Measurements from ENCODE around the gene ALCAM. TPM values are rescaled to one million over a fixed set of nuclear protein-coding genes. Genes with fewer than 3 reads are reported as not detected.

ALCAM gene
- total and polyA plus RNA-seq, 2 of the 8 experiments (the other 6 are each of a cell fraction or from before 2014, with no cell fraction given) = 10.8 to 33.0 TPM

DNA sequence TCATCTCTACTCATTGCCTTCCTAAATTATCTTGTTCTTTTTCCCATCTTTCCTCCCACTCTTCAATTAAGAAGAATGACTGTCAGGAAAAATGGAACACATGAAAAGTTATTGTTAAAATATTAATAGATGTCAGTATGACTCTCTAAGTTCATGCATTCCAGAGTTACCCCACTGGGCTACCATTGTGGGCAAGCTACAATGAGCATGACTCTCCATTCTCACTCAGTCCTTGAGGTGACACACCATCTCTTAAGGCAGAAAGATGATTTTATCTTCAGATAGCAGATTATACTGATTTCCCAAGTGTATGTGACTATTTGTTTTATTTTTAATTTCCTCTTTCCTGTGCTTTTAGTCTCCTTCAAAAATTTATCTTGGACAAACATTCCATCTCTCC is 144.3 kb downstream of the ALCAM start:
- no peak overlapping the region for H4K5ac ChIP-seq (ENCODE audit: insufficient read length, low read depth, low read length)
- FAIRE-seq (no peak), DNase-seq (ENCODE audit: low read depth in 1 of 2, low spot score in 2 of 2) (no peak)
- H2BK15ac ChIP-seq (ENCODE audit: low read length) = no peak overlapping the region
- H3K79me1 ChIP-seq (ENCODE audit: low read depth, low read length) = no peaks in the 10 kb centered on the region
- H3K14ac ChIP-seq (ENCODE audit: insufficient read length) = no peak overlapping the region
- H3K9me3 ChIP-seq (ENCODE audit: insufficient read depth in 2 of 2, low read depth in 1 of 2, low read length in 1 of 2) = no peaks in the 10 kb centered on the region
- H3K27me3 ChIP-seq (replicated peaks in 1 of 4; ENCODE audit: control insufficient read depth in 3 of 4, extremely low read depth in 1 of 4, insufficient read depth in 3 of 4, low read length in 3 of 4) = no peaks in the 10 kb centered on the region
- no peak overlapping the region for H2AK5ac ChIP-seq (ENCODE audit: low read depth, low read length)
- H3K9ac ChIP-seq (replicated peaks in 1 of 4; ENCODE audit: extremely low read depth in 1 of 4, low read depth in 3 of 4, low read length in 3 of 4) = no peak overlapping the region
- peaks cover 0 to 4% (median 0%) of the 10 kb centered on the region in 4 experiments; a peak in 1 of 7 replicates for H3K4me1 ChIP-seq (replicated peaks in 1 of 4; ENCODE audit: control insufficient read depth in 3 of 4, insufficient read depth in 4 of 4, low read length in 3 of 4)
- H3K79me2 ChIP-seq (ENCODE audit: control insufficient read depth in 1 of 2, insufficient read depth in 2 of 2, low read length in 2 of 2) = peaks cover 0 to 17% of the 10 kb centered on the region in 2 experiments; a peak in 1 of 4 replicates
- no peak overlapping the region for H4K91ac ChIP-seq (replicated peaks; ENCODE audit: insufficient read length, low read length)
- no peak overlapping the region for H2BK20ac ChIP-seq (ENCODE audit: low read length)
- H3K4ac ChIP-seq (replicated peaks; ENCODE audit: insufficient read length, low read depth, low read length) = no peak overlapping the region
- H2BK5ac ChIP-seq (ENCODE audit: low read depth, low read length) = no peak overlapping the region
- ChIA-PET CTCF (ENCODE audit: partially characterized antibody) (interaction anchor here (0.8 to 1.4 kb wide), 4 partner anchors 8 to 46 kb away, joined by 3 to 5 read pairs (median 3); no protein-coding TSS in a partner anchor), POLR2A (ENCODE audit: partially characterized antibody) (no interaction called here)
- H3K18ac ChIP-seq (ENCODE audit: extremely low read depth, low read length) = no peak overlapping the region
- no peak overlapping the region for H3K4me3 ChIP-seq (ENCODE audit: extremely low read depth in 1 of 4, insufficient read depth in 2 of 4, low read depth in 3 of 4, low read length in 4 of 4)
- H3K56ac ChIP-seq (replicated peaks; ENCODE audit: insufficient read length, low read depth, low read length) = no peak overlapping the region
- H3K23ac ChIP-seq (ENCODE audit: insufficient read length) = no peak overlapping the region
- no peak overlapping the region for H3K4me2 ChIP-seq (ENCODE audit: insufficient read depth in 1 of 2, low read depth in 2 of 2, low read length in 2 of 2)
- H3K36me3 ChIP-seq (ENCODE audit: control insufficient read depth in 2 of 4, insufficient read depth in 4 of 4, low read length in 3 of 4) = no peaks in the 10 kb centered on the region
- H2BK120ac ChIP-seq (replicated peaks; ENCODE audit: low read depth, low read length) = no peak overlapping the region
- H2BK12ac ChIP-seq (ENCODE audit: low read depth, low read length) = no peak overlapping the region
- no peak overlapping the region for H3K27ac ChIP-seq (ENCODE audit: low read depth, low read length)
- no peak overlapping the region for H2AFZ ChIP-seq (ENCODE audit: low read length)
- H4K20me1 ChIP-seq (replicated peaks in 1 of 2; ENCODE audit: control insufficient read depth in 1 of 2, insufficient read depth in 2 of 2, low read length in 2 of 2) = peaks cover 0 to 1% of the 10 kb centered on the region in 2 experiments
- H3K23me2 ChIP-seq (ENCODE audit: low read depth, low read length) = 0 out of 2 replicates have a peak, but pooled peaks cover 2% of the 10 kb centered on the region
- H4K8ac ChIP-seq (ENCODE audit: extremely low read depth, insufficient read depth, low read length) = no peak overlapping the region
- TF ChIP-seq NANOG (IDR thresholded peaks at IDR 0.05; ENCODE audit: insufficient read depth, low read depth, low read length, poor library complexity, severe bottlenecking) = no peak
- TF ChIP-seq TBP (IDR thresholded peaks at IDR 0.05; ENCODE audit: low read depth, low read length) = no peak
- no peak for TF ChIP-seq SP2 (IDR thresholded peaks at IDR 0.05; ENCODE audit: low read length)
- no peak for TF ChIP-seq SIRT6 (IDR thresholded peaks at IDR 0.05; ENCODE audit: low read length)
- no peak for TF ChIP-seq PHF8 (conservative IDR thresholded peaks at IDR 0.05; ENCODE audit: low read depth, low read length)
- TF ChIP-seq, protein P1, sequence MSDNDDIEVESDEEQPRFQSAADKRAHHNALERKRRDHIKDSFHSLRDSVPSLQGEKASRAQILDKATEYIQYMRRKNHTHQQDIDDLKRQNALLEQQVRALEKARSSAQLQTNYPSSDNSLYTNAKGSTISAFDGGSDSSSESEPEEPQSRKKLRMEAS (IDR thresholded peaks at IDR 0.05) = no peak
- TF ChIP-seq GTF2F1 (IDR thresholded peaks at IDR 0.05; ENCODE audit: borderline replicate concordance, low read depth, low read length) = no peak
- no peak for TF ChIP-seq CBX5 (IDR thresholded peaks at IDR 0.05; ENCODE audit: low read depth, low read length)
- no peak for TF ChIP-seq SP4 (IDR thresholded peaks at IDR 0.05; ENCODE audit: low read length)
- TF ChIP-seq RNF2 (IDR thresholded peaks at IDR 0.05; ENCODE audit: borderline replicate concordance, low read depth, low read length, missing control alignments, poor library complexity, severe bottlenecking) = no peak
- TF ChIP-seq CEBPB (IDR thresholded peaks at IDR 0.05; ENCODE audit: low read depth, low read length) = no peak
- no peak for TF ChIP-seq TCF12 (IDR thresholded peaks at IDR 0.05; ENCODE audit: low read depth, low read length)
- TF ChIP-seq BRCA1 (IDR thresholded peaks at IDR 0.05; ENCODE audit: low read depth, low read length) = no peak
- TF ChIP-seq POLR2AphosphoS5 (IDR thresholded peaks at IDR 0.05; ENCODE audit: low read depth, low read length) = no peak
- no peak for TF ChIP-seq JUN (IDR thresholded peaks at IDR 0.05; ENCODE audit: low read depth, low read length)
- no peak for TF ChIP-seq SAP30 (IDR thresholded peaks at IDR 0.05; ENCODE audit: insufficient read depth, insufficient replicate concordance, low read length)

All from H1 (cell line).